ENCODE measurements around the gene SYT8.

- TF ChIP-seq CTCF (conservative IDR thresholded peaks at IDR 0.05; ENCODE audit: low read length) (no peak), EZH2phosphoT487 (IDR thresholded peaks at IDR 0.05; ENCODE audit: borderline replicate concordance, low read depth, low read length) (no peak)
Measured at GRCh38 chr11:1872267-1872985, 37.6 kb downstream of the SYT8 start.
